Keratinocyte (primary cell): Measurements from ENCODE around the gene HEBP2.

Experiments
- EZH2 ChIP-seq: IDR thresholded peaks from one replicate; pipeline ENCODE4 v1.6.1; 2012; ENCODE audit warnings: inconsistent platforms, mild to moderate bottlenecking, low read length, moderate library complexity
- TF ChIP-seq, protein P1 (sequence below), 3 experiments: IDR thresholded peaks in 1 of 3; conservative IDR thresholded peaks in 1 of 3; optimal IDR thresholded peaks in 1 of 3; 2 replicates in 2 of 3; 3 replicates in 1 of 3; pipeline versions ENCODE3 to v1.5.1; 2011; ENCODE audit warnings: low read length in 3 of 3, mild to moderate bottlenecking in 3 of 3, moderate library complexity in 2 of 3, control low read depth in 1 of 3, inconsistent platforms in 1 of 3; ENCODE audit not compliant: insufficient read depth in 2 of 3; ENCODE audit errors: extremely low read depth in 1 of 3

DNA sequence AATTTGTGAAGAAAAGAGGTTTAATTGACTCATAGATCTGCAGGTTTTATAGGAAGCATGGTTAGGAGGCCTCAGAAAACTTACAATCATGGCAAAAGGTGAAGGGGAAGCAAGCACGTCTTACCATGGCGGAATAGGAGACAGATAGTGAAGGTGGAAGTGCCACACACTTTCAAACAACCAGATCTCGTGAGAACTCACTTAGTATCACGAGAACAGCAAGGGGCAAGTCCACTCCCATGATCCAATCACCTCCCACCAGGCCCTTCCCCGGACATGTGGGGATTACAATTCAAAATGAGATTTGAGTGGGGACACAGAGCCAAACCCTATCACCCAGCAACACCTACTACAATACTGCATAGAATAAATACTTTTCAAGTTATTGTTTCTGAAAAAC lies 7.3 kb upstream of the HEBP2 start:
- no peak for TF ChIP-seq EZH2
- TF ChIP-seq, protein P1, sequence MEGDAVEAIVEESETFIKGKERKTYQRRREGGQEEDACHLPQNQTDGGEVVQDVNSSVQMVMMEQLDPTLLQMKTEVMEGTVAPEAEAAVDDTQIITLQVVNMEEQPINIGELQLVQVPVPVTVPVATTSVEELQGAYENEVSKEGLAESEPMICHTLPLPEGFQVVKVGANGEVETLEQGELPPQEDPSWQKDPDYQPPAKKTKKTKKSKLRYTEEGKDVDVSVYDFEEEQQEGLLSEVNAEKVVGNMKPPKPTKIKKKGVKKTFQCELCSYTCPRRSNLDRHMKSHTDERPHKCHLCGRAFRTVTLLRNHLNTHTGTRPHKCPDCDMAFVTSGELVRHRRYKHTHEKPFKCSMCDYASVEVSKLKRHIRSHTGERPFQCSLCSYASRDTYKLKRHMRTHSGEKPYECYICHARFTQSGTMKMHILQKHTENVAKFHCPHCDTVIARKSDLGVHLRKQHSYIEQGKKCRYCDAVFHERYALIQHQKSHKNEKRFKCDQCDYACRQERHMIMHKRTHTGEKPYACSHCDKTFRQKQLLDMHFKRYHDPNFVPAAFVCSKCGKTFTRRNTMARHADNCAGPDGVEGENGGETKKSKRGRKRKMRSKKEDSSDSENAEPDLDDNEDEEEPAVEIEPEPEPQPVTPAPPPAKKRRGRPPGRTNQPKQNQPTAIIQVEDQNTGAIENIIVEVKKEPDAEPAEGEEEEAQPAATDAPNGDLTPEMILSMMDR (optimal IDR thresholded peaks at IDR 0.05 in 1 of 3, IDR thresholded peaks at IDR 0.05 in 1 of 3, conservative IDR thresholded peaks at IDR 0.05 in 1 of 3; ENCODE audit: extremely low read depth in 1 of 3, insufficient read depth in 2 of 3, low read length in 3 of 3), result no peak
